Small intestine (tissue), 7 donors: Measurements from ENCODE around the gene CD81. TPM values are rescaled to one million over a fixed set of nuclear protein-coding genes. Genes with fewer than 3 reads are reported as not detected.
"Not testable (repeated sequence)": the region's sequence is repeated elsewhere in the genome, so short reads cannot be mapped to it uniquely, and the experiment has no call there.

Source experiments
- DNase-seq, 2 donors: peaks; one replicate each; pipeline versions ENCODE4 v3.0.0 to v3.0.0-alpha.2; 2013
- FAIRE-seq: peaks from 2 replicates; lab custom pipeline; 2012; peaks lifted over from hg19 to GRCh38; lab: Jason Lieb, UNC
- H3K27ac ChIP-seq, 3 donors: one replicate each; pipeline ENCODE4 v1.5.1; 2013; ENCODE audit warnings: low read length in 2 of 3, mild to moderate bottlenecking in 2 of 3, control low read depth in 1 of 3, inconsistent platforms in 1 of 3, low read depth in 1 of 3, moderate library complexity in 1 of 3
- H3K27me3 ChIP-seq, 3 donors: one replicate each; pipeline ENCODE4 v1.6.1; 2013; ENCODE audit warnings: low read length in 3 of 3, inconsistent platforms in 1 of 3; ENCODE audit not compliant: control insufficient read depth in 3 of 3, insufficient read depth in 3 of 3
- H3K36me3 ChIP-seq, 3 donors: one replicate each; pipeline ENCODE4 v1.6.1; 2013; ENCODE audit warnings: low read length in 3 of 3, inconsistent platforms in 1 of 3, low read depth in 1 of 3, mild to moderate bottlenecking in 1 of 3, moderate library complexity in 1 of 3; ENCODE audit not compliant: control insufficient read depth in 3 of 3, insufficient read depth in 2 of 3
- H3K4me1 ChIP-seq, 3 donors: one replicate each; pipeline ENCODE4 v1.6.1; 2013; ENCODE audit warnings: low read length in 2 of 3, inconsistent platforms in 1 of 3, low read depth in 1 of 3, mild to moderate bottlenecking in 1 of 3, moderate library complexity in 1 of 3; ENCODE audit not compliant: control insufficient read depth in 3 of 3, insufficient read depth in 2 of 3
- H3K4me3 ChIP-seq, 3 donors: one replicate each; pipeline ENCODE4 v1.5.1; 2013; ENCODE audit warnings: low read length in 3 of 3, control low read depth in 1 of 3, inconsistent platforms in 1 of 3, low read depth in 1 of 3, mild to moderate bottlenecking in 1 of 3, moderate library complexity in 1 of 3
- H3K9me3 ChIP-seq, 2 donors: one replicate each; pipeline ENCODE4 v1.6.1; 2013; ENCODE audit warnings: low read depth in 1 of 2, low read length in 1 of 2; ENCODE audit not compliant: control insufficient read depth in 2 of 2, insufficient read depth in 1 of 2
- WGBS, 3 donors: extraction: QIAGEN DNeasy Blood & Tissue Kit; methylation state at CpG; one replicate each; pipeline ENCODE4 v1.1.7; 2013; 5-methylcytosine and 5-hydroxymethylcytosine counted together
- polyA plus RNA-seq, 4 donors: library from polyadenylated mRNA; stranded (reverse) in 3 of 4; unstranded in 1 of 4; fragments of 200-250 nt in 3 of 4; fragments of 120-200 nt in 1 of 4; gene quantifications; one replicate each; pipeline versions ENCODE4 v1.2.1 to v1.2.3, GENCODE V29; 2013
- donor health status: healthy with polysubstance abuse.
- donor health status: control.
- donor health status: control.
- donor health status: Bipolar disorder and iron deficiency.
- donor health status: healthy.

Gene CD81
- polyA plus RNA-seq, 4 donors = 11.0 to 285 (median 134) TPM

DNA sequence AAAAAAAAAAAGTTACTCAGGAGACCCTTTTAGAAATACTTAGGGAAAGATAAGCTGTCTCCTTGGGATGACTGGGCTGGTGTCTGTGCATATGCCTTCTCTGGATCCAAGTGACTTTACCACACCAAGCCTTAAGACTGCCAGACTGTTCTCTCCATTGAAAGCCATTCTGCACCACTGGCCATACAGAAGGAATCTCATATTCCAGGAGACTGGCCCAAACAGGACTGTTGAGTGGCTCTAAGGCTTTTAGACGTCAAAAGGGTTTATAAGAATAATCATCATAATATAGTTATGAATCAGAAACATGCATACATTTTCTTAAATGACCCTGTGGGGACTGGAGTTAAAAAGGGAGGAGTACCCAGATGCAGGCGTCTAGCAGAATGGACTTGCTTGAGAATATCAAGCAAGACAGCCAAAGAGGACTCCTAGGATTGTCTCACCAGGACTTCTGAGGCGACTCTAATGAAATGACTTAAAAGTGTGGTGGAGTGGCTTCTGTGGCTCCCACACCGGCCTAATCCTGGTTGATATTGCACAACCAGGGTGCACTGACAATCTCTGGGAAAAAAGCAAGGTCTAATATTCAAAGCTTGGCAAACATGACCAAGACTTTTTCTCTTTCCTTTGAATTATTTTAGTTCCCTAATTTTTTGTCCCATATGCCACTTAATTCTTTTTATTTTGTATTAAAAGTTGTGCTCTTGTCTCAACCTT lies 43.5 kb upstream of the CD81 start:
- H3K9me3 ChIP-seq = peaks cover 0 to 22% of the 10 kb centered on the region in 2 donors
- DNase-seq, H3K4me1 ChIP-seq, H3K27me3 ChIP-seq, H3K27ac ChIP-seq, FAIRE-seq, H3K4me3 ChIP-seq, H3K36me3 ChIP-seq: not testable (repeated sequence)
- WGBS, 3 donors = 68 to 89% (median 86%) methylated on average over 2 of the region's 4 CpGs

DNA sequence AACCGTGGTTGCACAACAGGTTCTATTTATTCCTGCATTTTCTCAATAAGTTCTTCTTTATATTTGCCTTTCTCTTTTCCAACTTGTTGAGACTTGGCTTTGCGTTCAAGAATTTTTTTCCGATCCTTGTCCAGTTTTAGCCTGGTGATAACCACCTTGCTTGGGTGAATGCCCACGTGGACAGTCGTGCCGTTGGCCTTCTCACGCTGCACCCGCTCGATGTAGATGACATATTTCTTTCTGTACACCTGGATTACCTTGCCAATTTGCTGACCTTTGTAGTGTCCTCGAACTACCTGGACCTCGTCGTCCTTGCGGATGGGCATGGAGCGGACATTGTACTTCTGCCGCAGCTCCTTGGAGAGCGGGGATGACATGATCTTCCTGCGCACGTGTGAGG lies 41.8 kb upstream of the CD81 start:
- H3K9me3 ChIP-seq = peaks cover 0 to 14% of the 10 kb centered on the region in 2 donors
- not testable (repeated sequence) for H3K36me3 ChIP-seq, H3K27me3 ChIP-seq, H3K4me1 ChIP-seq, FAIRE-seq, H3K4me3 ChIP-seq, H3K27ac ChIP-seq, DNase-seq
- 90 to 93% (median 92%) methylated on average over 17 to 18 of the region's 18 CpGs for WGBS, 3 donors

DNA sequence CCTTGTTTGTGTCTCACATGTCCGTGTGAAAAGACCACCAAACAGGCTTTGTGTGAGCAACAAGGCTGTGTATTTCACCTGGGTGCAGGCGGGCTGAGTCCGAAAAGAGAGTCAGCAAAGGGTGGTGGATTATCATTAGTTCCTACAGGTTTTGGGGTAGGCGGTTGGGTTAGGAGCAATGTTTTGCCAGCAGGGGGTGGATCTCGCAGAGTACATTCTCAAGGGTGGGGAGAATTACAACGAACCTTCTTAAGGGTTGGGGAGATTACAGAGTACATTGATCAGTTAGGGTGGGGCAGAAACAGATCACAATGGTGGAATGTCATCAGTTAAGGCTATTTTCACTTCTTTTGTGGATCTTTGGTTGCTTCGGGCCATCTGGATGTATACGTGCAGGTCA lies 38.4 kb upstream of the CD81 start:
- DNase-seq = peak in 1 of 2 donors; percentile 4
- not testable (repeated sequence) for H3K27me3 ChIP-seq, H3K36me3 ChIP-seq, H3K27ac ChIP-seq, FAIRE-seq, H3K4me3 ChIP-seq, H3K9me3 ChIP-seq, H3K4me1 ChIP-seq
- 53 to 74% (median 64%) methylated on average over 8 of the region's 8 CpGs for WGBS, 3 donors

DNA sequence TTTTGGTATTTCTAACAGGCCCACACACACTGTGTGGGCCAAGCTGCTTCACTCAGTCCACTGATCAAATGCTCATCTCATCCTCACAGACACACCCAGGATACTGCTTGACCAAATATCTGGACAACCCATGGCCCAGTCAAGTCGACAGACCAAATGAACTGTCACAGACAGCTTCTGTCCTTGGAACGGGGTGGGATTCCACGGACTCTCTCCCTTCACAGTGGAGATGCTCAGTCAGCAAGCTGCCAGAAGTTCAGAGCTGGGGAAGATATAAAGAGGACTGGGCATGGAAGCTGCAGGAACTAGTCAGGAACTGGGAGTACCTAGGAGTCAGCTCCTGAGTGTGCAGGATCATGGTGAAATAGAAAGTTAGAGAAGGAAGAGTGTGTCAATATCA lies 34.6 kb upstream of the CD81 start:
- H3K9me3 ChIP-seq = peaks cover 0 to 8% of the 10 kb centered on the region in 2 donors
- H3K4me1 ChIP-seq = no peaks in the 10 kb centered on the region
- no peaks in the 10 kb centered on the region for H3K36me3 ChIP-seq
- WGBS, 3 donors = 92 to 94% (median 94%) methylated on average over 3 of the region's 3 CpGs
- H3K27me3 ChIP-seq = no peaks in the 10 kb centered on the region
- no peak for DNase-seq
- no peak overlapping the region for H3K27ac ChIP-seq
- FAIRE-seq = no peak
- H3K4me3 ChIP-seq = no peak overlapping the region

DNA sequence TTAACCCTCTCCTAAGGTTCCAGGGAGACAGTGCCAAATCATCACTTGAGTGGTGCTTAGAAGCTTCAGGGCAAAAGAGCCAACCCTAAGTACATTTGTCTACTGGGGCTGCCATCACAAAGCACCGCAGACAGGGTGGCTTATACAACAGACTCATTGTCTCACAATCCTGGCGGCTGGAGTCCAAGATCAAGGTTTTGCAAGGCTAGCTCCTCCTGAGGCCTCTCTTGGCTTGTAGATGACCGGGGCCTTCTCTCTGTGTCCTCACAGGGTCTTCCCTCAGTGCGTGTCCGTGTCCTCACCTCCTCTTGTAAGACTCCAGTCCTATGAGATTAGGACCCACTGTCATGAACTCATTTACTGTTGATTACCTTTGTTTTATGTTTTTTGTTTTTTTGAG lies 34.1 kb upstream of the CD81 start:
- DNase-seq (no peak), FAIRE-seq (no peak)
- no peak overlapping the region for H3K4me3 ChIP-seq
- H3K36me3 ChIP-seq = no peaks in the 10 kb centered on the region
- H3K9me3 ChIP-seq = peaks cover 0 to 9% of the 10 kb centered on the region in 2 donors
- H3K27ac ChIP-seq = no peak overlapping the region
- H3K27me3 ChIP-seq = no peaks in the 10 kb centered on the region
- H3K4me1 ChIP-seq = no peaks in the 10 kb centered on the region
- WGBS, 3 donors = 60 to 87% (median 66%) methylated on average over 5 of the region's 5 CpGs

DNA sequence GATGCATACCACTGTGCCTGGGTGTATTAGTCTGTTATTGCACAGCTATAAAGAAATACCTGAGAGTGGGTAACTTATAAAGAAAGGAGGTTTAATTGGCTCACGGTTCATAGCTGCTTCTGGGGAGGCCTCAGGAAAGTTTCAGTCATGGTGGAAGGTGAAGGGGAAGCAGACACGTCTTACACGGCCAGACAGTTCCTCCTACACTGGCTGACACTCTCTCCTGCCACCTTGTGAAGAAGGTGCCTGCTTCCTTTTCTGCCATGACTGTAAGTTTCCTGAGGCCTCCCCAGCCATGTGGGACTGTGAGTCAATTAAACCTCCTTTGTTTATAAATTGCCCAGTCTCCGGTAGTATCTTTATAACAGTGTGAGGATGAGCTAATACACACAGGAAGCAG lies 33.6 kb upstream of the CD81 start:
- no peaks in the 10 kb centered on the region for H3K4me1 ChIP-seq
- FAIRE-seq (no peak), DNase-seq (no peak)
- H3K9me3 ChIP-seq = peaks cover 0 to 13% of the 10 kb centered on the region in 2 donors
- no peaks in the 10 kb centered on the region for H3K36me3 ChIP-seq
- H3K27me3 ChIP-seq = no peaks in the 10 kb centered on the region
- H3K27ac ChIP-seq = no peak overlapping the region
- H3K4me3 ChIP-seq = no peak overlapping the region
- 75 to 81% (median 75%) methylated on average over 4 of the region's 4 CpGs for WGBS, 3 donors

DNA sequence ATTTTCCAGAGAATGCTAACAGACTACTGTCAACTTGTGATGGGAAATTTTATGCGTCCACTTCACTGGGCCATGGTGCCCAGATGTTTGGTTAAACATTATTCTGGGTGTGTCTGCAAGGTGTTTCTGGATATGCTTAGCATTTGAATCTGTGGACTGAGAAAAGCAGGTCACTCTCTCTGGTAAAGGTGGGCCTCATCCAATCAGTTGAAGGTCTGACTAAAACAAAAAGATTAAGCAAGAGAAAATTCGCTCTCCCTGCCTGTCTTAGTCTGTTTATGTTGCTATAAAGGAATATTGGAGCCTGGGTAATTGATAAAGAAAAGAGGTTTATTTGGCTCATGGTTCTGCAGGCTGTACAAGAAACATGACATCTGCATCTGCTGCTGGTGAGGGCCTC lies 32.1 kb upstream of the CD81 start:
- FAIRE-seq = no peak
- H3K27me3 ChIP-seq = peaks cover 0 to 4% (median 0%) of the 10 kb centered on the region in 3 donors

DNA sequence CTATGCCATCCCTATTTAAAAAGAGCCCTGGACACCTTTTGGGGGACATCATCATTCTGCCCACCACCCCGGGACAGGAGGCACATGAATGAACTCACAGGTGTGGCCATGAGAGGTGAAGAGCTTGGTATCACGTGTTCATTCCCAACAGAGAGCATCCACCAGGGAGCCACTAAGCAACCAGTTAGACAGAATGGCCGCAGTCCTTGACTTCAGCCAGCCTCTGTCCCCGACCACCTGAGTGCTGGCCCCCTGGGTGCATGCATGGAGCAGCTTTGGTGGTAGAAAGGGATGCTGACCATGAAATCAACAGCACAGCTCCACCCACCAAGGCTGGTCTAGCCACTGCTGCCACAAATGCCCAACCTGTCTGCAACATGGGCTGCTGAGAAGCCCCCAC lies 31.1 kb upstream of the CD81 start:
- FAIRE-seq (no peak), DNase-seq (no peak)
- Histone ChIP-seq H3K4me3 (no peak overlapping the region), H3K27me3 (peaks cover 0 to 4% (median 0%) of the 10 kb centered on the region in 3 donors), H3K9me3 (peaks cover 0 to 26% of the 10 kb centered on the region in 2 donors), H3K27ac (no peak overlapping the region), H3K36me3 (no peaks in the 10 kb centered on the region), H3K4me1 (no peaks in the 10 kb centered on the region)
- 61 to 83% (median 67%) methylated on average over 4 of the region's 4 CpGs for WGBS, 3 donors

More for the DNA sequence above, 32.1 kb upstream of the CD81 start:
- H3K9me3 ChIP-seq = peaks cover 0 to 26% of the 10 kb centered on the region in 2 donors
- H3K27ac ChIP-seq = no peak overlapping the region
- no peak overlapping the region for H3K4me3 ChIP-seq
- no peak for DNase-seq
- no peaks in the 10 kb centered on the region for H3K36me3 ChIP-seq
- no peaks in the 10 kb centered on the region for H3K4me1 ChIP-seq
- WGBS, 3 donors = 44 to 80% (median 61%) methylated on average over 2 of the region's 2 CpGs
